HUES6 (cell line): ENCODE data around the gene AGTRAP.

ENCODE experiments used
- H3K27ac ChIP-seq: 2 replicates; pipeline ENCODE4 v1.7.0; 2013; ENCODE audit warnings: low read depth, mild to moderate bottlenecking, low read length, inconsistent platforms
- H3K27me3 ChIP-seq: 2 replicates; pipeline ENCODE4 v1.6.1; 2013; ENCODE audit warnings: low read length; ENCODE audit not compliant: control insufficient read depth, insufficient read depth
- H3K36me3 ChIP-seq: 2 replicates; pipeline ENCODE4 v1.6.1; 2013; ENCODE audit warnings: low read length; ENCODE audit not compliant: control insufficient read depth, insufficient read depth
- H3K4me1 ChIP-seq: 2 replicates; pipeline ENCODE4 v1.6.1; 2013; ENCODE audit warnings: low read length; ENCODE audit not compliant: control insufficient read depth, insufficient read depth
- H3K4me3 ChIP-seq: 2 replicates; pipeline ENCODE4 v1.5.1; 2013; ENCODE audit warnings: low read depth, low read length
- H3K9ac ChIP-seq: one replicate; pipeline ENCODE4 v1.6.1; 2013; ENCODE audit warnings: mild to moderate bottlenecking, low read length
- H3K9me3 ChIP-seq: 2 replicates; pipeline ENCODE4 v1.6.1; 2013; ENCODE audit warnings: low read depth, low read length; ENCODE audit not compliant: control insufficient read depth, insufficient read depth

AGTRAP gene, protein sequence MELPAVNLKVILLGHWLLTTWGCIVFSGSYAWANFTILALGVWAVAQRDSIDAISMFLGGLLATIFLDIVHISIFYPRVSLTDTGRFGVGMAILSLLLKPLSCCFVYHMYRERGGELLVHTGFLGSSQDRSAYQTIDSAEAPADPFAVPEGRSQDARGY

DNA sequence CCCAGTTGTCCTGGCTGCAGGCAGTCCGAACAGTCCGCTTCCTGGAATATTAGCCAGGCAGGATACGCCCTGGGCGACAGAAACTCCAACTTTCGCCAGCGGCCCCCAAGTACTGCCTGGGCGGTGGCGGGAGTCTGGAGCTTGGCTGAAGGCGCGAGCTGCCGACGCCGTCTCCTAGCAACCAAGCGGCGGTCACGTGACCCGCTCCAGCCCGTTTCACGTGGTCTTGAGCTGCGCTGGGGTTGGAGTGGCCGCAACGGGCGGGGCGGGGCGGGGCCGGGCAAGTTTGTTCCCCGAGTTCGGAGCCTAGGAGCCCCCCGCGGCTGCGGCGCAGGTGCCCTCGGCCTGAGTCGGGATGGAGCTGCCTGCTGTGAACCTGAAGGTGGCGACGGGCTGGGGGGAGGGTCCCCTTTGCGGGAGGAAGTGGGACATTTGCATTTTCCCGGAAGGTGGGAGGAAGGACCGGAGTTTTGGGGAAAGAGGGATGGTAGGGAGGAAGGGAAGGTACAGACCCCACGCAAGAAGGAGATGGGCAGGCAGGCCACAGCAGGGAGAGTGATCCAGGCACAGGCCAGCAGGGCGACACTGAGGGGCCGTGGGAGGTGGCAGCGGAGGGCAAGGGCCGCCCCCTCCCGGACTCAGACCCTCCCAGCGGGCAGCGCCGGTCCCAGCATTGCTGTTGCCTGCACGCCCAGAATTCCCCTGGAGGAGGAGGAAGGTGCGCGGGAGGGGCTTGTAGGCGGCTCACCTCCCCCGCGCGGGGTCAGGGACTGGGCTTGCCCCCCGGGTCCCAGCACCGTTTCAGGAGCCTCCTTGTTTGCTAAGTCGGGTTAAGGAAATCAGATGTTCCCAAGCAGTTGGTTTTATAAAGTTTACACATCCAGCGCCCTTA is at the start of gene AGTRAP:
AGTRAP (plus strand) TSS at position 283 of the 892 bp plus-strand sequence; CDS start at position 356, 73 bp downstream.
- Histone ChIP-seq H3K36me3 (no peaks in the 10 kb centered on the region), H3K27ac (peak within 1 kb of the TSS; percentile 87), H3K9ac (peak within 1 kb of the TSS; percentile 77), H3K4me3 (peak within 1 kb of the TSS; percentile 94), H3K9me3 (no peaks in the 10 kb centered on the region), H3K27me3 (no peaks in the 10 kb centered on the region), H3K4me1 (peaks cover 28% of the 10 kb centered on the region)

DNA sequence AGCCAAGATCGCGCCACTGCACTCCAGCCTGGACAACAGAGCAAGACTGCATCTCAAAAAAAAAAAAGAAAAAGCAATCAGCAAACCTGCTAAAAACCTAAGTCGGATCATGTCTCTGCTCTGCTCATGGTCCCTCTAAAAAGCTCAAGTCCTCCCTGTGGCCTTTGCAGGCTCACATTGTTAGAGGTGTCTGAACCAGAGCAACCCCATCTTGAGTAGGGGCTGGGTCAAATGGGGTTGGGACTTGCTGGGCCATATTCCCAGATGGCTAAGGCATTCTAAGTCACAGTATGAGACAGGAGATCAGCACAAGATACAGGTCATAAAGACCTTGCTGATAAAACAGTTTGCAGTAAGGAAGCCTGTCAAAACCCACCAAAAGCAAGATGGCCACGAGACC is 47.4 kb upstream of the AGTRAP start:
- peaks cover 4% of the 10 kb centered on the region; the same call in 1 of the 2 replicates for H3K36me3 ChIP-seq
- H3K4me3 ChIP-seq = no peak overlapping the region
- H3K27me3 ChIP-seq = peaks cover 17% of the 10 kb centered on the region; the same call in 1 of the 2 replicates
- H3K9me3 ChIP-seq = no peaks in the 10 kb centered on the region
- peak overlapping the region; percentile 97 for H3K9ac ChIP-seq
- H3K4me1 ChIP-seq = peaks cover 58% of the 10 kb centered on the region
- H3K27ac ChIP-seq = no peak overlapping the region

DNA sequence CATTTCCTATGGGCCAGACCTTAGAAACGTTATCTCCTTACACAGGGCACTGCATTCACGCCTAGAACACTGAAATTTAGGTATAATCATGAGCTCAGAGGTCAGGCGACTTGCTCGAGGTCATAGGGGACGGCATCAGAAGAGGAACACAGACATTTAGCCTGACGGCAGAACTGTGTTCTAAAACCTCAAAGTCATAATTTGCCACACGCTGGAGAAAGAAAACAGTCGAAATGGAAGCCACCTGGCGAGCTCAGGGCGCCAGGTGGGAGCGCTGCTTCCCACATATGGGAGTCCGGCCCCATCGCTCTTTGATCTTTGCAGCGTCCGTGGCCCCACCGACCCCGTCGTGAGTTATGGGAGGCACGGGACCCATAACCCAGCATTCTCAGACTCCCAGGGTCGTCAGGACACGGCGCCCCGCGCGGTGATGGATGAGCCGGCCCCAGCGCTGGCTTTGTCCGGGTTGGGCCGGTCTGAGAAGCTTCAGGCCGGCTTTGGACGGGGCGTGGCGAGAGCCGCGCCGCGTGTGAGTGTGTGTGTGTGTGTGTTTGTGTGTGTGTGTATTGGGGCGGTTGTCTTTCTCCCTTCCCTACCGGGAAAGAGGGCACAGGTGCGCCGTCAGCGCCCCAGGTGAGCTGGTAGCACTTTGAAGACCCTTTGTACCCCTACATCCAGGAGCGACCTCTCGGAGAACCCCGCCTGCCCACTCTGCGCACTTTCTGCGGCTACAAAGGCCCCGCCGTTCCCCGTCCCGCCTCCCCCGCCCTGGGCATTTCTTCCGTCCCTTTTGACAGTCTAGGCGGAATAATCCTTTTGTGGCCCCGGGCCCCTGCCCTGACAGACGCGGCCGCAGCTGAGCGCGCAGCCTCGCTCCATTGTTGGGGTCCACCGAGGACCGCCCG is 45.3 kb upstream of the AGTRAP start:
- Histone ChIP-seq H3K4me3 (peak overlapping the region; percentile 86), H3K27ac (peak overlapping the region; percentile 83)

DNA sequence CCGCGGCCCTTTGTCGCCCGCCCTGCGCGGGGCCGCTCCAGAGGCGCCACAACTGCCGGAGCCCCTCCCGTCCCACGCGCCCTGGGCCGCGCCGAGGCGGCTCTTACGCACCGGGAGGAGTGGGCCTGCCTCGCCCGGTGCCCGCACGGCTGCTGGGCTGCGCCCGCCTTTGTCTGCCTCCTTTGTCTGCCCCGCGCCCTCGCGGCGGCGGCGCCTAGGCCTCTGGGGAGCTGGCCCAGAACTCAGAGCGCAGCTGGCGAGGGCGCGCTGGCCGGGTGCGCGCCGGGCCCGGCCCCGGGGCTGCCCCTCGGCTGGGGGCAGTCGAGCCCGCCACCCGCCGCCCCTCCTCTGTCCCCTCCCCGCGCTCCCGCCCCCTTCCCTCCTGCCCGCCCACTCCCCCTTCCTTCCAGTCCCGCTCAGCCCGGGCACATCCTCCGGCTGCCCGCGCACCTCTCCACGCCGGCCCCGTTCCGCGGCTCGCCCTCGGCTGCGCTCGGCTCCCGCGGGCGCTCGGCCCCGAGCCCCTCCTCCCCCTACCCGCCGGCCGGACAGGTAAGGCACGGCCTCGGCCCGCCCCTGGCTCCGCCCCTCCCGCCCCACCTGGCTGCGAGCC is 44.5 kb upstream of the AGTRAP start, which contains the start of gene DRAXIN:
DRAXIN (plus strand) TSS at position 409 of the 613 bp plus-strand sequence. CDS start 14,549 bp downstream, outside the sequence.
- Histone ChIP-seq H3K27me3 (peaks cover 21% of the 10 kb centered on the region; the same call in 1 of the 2 replicates), H3K36me3 (no peaks in the 10 kb centered on the region), H3K4me1 (peaks cover 47% of the 10 kb centered on the region), H3K9ac (peak within 1 kb of the TSS; percentile 97), H3K27ac (peak within 1 kb of the TSS; percentile 83), H3K4me3 (peak within 1 kb of the TSS; percentile 86), H3K9me3 (no peaks in the 10 kb centered on the region)

More for the DNA sequence above, 45.3 kb upstream of the AGTRAP start:
- H3K4me1 ChIP-seq = peaks cover 53% of the 10 kb centered on the region
- H3K27me3 ChIP-seq = peaks cover 21% of the 10 kb centered on the region; the same call in 1 of the 2 replicates
- H3K36me3 ChIP-seq = peaks cover 4% of the 10 kb centered on the region; the same call in 1 of the 2 replicates
- peak overlapping the region; percentile 97 for H3K9ac ChIP-seq
- no peaks in the 10 kb centered on the region for H3K9me3 ChIP-seq

DNA sequence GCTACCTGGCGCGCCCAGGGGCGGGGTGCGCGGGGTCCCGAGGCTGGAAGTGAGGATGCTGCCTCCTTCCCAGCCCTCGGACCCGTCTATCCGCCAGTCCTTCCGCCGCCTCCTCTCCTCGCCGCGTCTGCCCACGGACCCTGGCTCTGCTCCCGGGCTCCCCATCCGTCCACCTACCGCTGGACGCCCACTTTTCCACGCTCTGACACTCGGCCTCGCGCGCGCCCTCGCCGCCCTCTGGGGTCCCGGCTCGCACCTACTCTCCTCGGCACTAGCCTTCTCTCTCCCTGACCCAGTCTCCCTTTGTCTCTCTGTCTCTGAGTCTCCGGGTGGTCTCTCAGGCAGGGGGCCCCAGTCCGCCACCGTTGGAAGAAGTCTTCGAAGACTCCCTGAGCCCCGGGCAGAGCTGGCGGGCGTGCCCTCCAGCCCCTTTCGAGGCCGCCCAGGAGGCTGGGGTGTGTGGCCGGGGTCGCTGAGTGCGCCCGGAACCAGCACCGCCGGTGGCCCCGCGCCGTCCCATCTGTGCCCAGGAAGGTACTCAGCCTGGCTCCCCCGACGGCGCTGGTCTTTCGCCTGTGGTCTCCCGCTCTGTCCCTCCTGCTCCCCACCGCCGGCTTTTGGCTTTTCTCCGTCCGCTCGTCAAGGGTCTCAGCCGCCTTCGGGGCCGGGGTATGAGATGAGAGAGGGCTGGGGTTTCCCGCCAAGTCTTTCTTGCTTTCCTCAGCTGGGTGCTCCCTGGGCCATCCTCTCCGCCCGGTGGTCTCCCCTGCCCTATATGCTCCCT is 43.8 kb upstream of the AGTRAP start:
- Histone ChIP-seq H3K9ac (peak overlapping the region; percentile 91), H3K27ac (peak overlapping the region; percentile 55; the same call in 1 of the 2 replicates), H3K9me3 (no peaks in the 10 kb centered on the region), H3K36me3 (no peaks in the 10 kb centered on the region), H3K27me3 (peaks cover 21% of the 10 kb centered on the region; the same call in 1 of the 2 replicates), H3K4me1 (peaks cover 46% of the 10 kb centered on the region), H3K4me3 (peak overlapping the region; percentile 86)

DNA sequence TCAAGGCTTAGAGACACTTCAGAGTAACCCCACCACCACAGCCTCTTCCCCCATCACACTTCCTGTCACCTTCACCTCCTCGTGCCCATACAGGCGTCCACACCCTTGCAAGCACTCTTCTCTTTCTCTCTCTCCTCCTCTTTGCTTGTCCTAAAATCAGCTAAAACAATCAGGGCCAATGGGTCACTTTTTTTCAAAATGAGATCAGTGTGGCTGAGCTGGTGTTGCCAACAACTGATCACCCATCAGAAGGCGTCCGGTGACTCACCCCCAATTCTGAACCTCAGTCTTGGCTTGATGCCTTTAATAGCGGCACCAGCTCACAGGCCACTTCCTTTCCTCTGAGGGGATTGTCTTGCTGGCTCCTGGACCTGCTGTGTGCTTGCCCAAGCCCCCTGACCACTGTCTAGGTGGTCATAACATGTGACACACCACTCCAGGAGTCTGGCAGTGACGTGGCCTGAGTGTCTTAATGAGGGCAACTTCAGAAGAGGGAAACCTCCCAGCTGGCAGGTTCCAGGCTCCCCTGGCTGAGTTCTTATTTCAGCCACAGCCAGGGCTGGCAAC is 42.8 kb upstream of the AGTRAP start:
- no peak overlapping the region for H3K27ac ChIP-seq
- peak overlapping the region; percentile 14 for H3K4me3 ChIP-seq
- H3K9me3 ChIP-seq = no peaks in the 10 kb centered on the region
- peaks cover 48% of the 10 kb centered on the region for H3K4me1 ChIP-seq
- no peaks in the 10 kb centered on the region for H3K36me3 ChIP-seq
- peak overlapping the region; percentile 12 for H3K9ac ChIP-seq
- H3K27me3 ChIP-seq = peaks cover 21% of the 10 kb centered on the region; the same call in 1 of the 2 replicates

DNA sequence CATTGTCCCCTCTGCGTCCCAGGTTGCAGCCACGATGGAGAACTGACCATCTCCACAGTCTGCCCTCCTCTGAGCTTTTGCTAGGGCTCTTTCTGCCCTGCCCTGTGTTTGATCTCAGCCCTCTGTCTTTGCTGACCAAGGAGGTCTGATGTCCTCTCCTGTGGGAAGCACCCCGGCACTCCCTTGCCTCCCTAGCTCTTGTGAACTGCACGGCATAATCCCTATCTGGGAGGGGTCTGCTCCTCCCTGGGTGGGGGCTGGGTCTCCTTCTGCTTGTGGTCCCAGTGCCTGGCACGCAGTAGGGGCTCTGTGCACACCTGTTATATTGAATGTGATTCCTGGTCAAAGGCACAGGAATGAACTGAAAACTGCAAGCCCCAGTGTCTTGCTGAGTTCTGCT is 42.0 kb upstream of the AGTRAP start:
- Histone ChIP-seq H3K4me3 (no peak overlapping the region), H3K9ac (peak overlapping the region; percentile 31), H3K36me3 (no peaks in the 10 kb centered on the region), H3K27me3 (peaks cover 21% of the 10 kb centered on the region; the same call in 1 of the 2 replicates), H3K9me3 (no peaks in the 10 kb centered on the region), H3K27ac (no peak overlapping the region), H3K4me1 (peaks cover 42% of the 10 kb centered on the region)

DNA sequence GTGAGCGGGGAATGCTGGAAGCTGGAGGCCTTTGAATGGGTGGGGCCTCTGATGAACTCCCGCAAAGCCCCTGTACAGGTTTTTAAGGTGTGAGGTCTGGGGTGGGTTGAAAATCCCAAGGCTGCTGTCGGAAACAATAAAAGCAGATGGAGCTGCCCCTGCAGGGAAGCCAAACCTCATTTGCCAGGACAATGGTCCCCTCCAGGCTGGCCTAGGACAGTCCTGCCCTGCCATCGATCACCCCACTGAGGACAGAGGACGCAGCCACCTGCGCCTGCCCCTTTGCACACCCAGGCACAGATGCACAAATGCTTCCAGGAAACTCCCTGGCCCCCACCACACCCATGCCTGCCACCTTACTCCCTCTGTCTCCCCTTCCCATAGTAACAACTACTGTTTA is 40.1 kb upstream of the AGTRAP start:
- no peaks in the 10 kb centered on the region for H3K36me3 ChIP-seq
- H3K9ac ChIP-seq = no peak overlapping the region
- H3K27me3 ChIP-seq = peaks cover 21% of the 10 kb centered on the region; the same call in 1 of the 2 replicates
- H3K27ac ChIP-seq = no peak overlapping the region
- H3K9me3 ChIP-seq = no peaks in the 10 kb centered on the region
- H3K4me1 ChIP-seq = peaks cover 36% of the 10 kb centered on the region
- H3K4me3 ChIP-seq = no peak overlapping the region

DNA sequence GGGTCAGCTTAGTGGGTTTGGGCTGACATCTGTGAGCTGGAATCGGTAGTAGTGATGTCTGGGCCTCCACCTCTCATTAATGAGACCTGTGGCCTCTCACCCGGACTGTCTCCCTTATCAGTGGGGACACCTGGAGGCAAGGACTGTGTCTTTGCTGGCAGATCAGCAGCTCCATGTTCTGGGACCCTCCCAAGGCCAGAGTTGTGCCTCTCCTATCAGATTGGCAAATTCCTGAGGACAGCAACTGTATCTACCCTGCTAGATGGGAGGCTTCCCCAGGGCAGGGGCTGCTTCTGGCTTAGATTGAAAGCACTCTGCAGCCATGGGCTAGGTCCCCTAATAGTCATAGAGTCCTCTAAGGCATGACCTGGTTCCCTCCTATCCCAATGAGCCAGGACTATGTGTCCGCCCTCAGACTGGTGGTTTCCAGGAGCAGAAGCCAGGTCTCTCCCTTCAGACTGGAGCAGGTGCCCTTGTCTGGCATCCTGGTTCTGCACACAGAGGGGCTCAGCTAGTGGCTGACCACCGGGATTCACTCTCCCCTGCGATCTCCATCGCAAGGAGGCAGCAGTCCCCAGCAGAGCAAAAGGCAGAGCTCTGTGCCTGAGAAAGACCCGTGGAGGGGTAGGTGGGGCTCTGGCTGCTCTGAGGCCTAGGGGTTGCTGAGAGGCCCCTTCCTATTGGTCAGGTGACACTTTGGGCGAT is 38.6 kb upstream of the AGTRAP start:
- H3K4me3 ChIP-seq = no peak overlapping the region
- H3K4me1 ChIP-seq = peaks cover 48% of the 10 kb centered on the region
- H3K9me3 ChIP-seq = no peaks in the 10 kb centered on the region
- no peak overlapping the region for H3K9ac ChIP-seq
- H3K27me3 ChIP-seq = peaks cover 15% of the 10 kb centered on the region; the same call in 1 of the 2 replicates
- H3K27ac ChIP-seq = no peak overlapping the region
- peaks cover 5% of the 10 kb centered on the region for H3K36me3 ChIP-seq
